ENCODE data around the gene COL11A2. TPM values are rescaled to one million over a fixed set of nuclear protein-coding genes. Genes with fewer than 3 reads are reported as not detected.

Gene COL11A2
- total RNA-seq, 1 experiment from 2014 or later, result 2.3 TPM

DNA sequence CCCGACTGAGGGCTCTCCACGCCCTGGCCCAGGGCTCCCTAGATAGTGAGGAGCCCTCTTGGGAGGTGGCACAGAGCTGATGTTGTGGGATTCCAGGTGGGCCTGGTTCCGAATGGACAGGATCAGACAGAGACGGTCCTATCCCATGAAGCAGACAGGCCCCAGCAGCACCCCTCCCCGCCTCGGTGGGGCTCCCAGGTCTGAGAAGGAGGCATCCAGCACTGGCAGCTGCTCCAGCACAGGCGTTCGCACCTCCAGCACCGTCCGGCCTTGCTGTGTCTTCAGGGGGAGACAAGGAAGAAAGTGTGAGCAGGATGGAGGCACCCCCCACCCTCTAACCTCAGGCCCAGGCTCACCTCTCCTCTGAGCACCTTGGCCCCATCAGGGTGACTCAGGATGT is 28.7 kb downstream of the COL11A2 start:
- no peak overlapping the region for H3K18ac ChIP-seq (ENCODE audit: insufficient read length, low read depth, low read length)
- no peaks in the 10 kb centered on the region for H3K9me3 ChIP-seq (ENCODE audit: control insufficient read depth, low read depth, low read length)
- no peak overlapping the region for H2AK5ac ChIP-seq (ENCODE audit: insufficient read length, low read length)
- TF ChIP-seq, protein P1, sequence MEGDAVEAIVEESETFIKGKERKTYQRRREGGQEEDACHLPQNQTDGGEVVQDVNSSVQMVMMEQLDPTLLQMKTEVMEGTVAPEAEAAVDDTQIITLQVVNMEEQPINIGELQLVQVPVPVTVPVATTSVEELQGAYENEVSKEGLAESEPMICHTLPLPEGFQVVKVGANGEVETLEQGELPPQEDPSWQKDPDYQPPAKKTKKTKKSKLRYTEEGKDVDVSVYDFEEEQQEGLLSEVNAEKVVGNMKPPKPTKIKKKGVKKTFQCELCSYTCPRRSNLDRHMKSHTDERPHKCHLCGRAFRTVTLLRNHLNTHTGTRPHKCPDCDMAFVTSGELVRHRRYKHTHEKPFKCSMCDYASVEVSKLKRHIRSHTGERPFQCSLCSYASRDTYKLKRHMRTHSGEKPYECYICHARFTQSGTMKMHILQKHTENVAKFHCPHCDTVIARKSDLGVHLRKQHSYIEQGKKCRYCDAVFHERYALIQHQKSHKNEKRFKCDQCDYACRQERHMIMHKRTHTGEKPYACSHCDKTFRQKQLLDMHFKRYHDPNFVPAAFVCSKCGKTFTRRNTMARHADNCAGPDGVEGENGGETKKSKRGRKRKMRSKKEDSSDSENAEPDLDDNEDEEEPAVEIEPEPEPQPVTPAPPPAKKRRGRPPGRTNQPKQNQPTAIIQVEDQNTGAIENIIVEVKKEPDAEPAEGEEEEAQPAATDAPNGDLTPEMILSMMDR (conservative IDR thresholded peaks at IDR 0.05), result no peak
- no peak overlapping the region for H3K27ac ChIP-seq (ENCODE audit: insufficient read length, low read depth, low read length)
- H2BK20ac ChIP-seq (ENCODE audit: low read depth, low read length, poor library complexity, severe bottlenecking), result no peak overlapping the region
- no peaks in the 10 kb centered on the region; the same call in 1 of the 2 replicates for H3K4me1 ChIP-seq (ENCODE audit: insufficient read depth, low read length)
- H3K4me2 ChIP-seq (ENCODE audit: insufficient read depth, insufficient read length, low read length), result no peak overlapping the region
- H3K27me3 ChIP-seq (ENCODE audit: insufficient read depth, low read length), result peaks cover 2% of the 10 kb centered on the region; the same call in 1 of the 2 replicates
- H3K79me2 ChIP-seq (ENCODE audit: insufficient read depth, low read length), result no peaks in the 10 kb centered on the region
- WGBS (ENCODE audit: extremely low coverage, insufficient read length, low lambda C conversion rate), result no CpG with 5 or more reads among the region's 10 CpGs
- H2BK5ac ChIP-seq (ENCODE audit: insufficient read length, low read length), result no peak overlapping the region
- H3K27ac Mint-ChIP-seq, result no peak overlapping the region
- peaks cover 3% of the 10 kb centered on the region for H4K20me1 ChIP-seq (ENCODE audit: control insufficient read depth, insufficient read depth, insufficient read length)
- H3K23me2 ChIP-seq (ENCODE audit: insufficient read length, low read depth, low read length, poor library complexity, severe bottlenecking), result peaks cover 5% of the 10 kb centered on the region
- H4K5ac ChIP-seq (ENCODE audit: insufficient read length, low read depth, low read length), result no peak overlapping the region
- DNase-seq, result no peak
- H4K91ac ChIP-seq (ENCODE audit: insufficient read length, low read depth, low read length), result no peak overlapping the region
- H2AFZ ChIP-seq (ENCODE audit: low read length), result no peak overlapping the region
- H3K4ac ChIP-seq (ENCODE audit: low read depth, low read length), result no peak overlapping the region
- no peak overlapping the region; a peak in 1 of 5 replicates for H3K4me3 Mint-ChIP-seq
- H3K36me3 Mint-ChIP-seq (ENCODE audit: insufficient read depth in 1 of 3, low read depth in 3 of 3), result no peaks in the 10 kb centered on the region
- H4K8ac ChIP-seq (replicated peaks; ENCODE audit: insufficient read length, low read depth, low read length), result no peak overlapping the region
- no peaks in the 10 kb centered on the region for H3K9me3 Mint-ChIP-seq
- no peak overlapping the region for H3K56ac ChIP-seq (ENCODE audit: insufficient read length, low read depth, low read length)
- no peaks in the 10 kb centered on the region for H3K79me1 ChIP-seq (ENCODE audit: insufficient read depth, low read depth, low read length, poor library complexity, severe bottlenecking)
- no peak overlapping the region for H3K14ac ChIP-seq (ENCODE audit: insufficient read depth, low read length)
- peaks cover 33% of the 10 kb centered on the region for H3K27me3 Mint-ChIP-seq (ENCODE audit: low read depth)
- no peak overlapping the region for H3K23ac ChIP-seq (ENCODE audit: insufficient read length, low read depth, low read length)
- peaks cover 23 to 30% of the 10 kb centered on the region in 2 experiments for H3K4me1 Mint-ChIP-seq
- no peak overlapping the region for H2BK12ac ChIP-seq (ENCODE audit: insufficient read length, low read depth, low read length)
- H2BK15ac ChIP-seq (ENCODE audit: low read depth, low read length), result no peak overlapping the region
- no peak overlapping the region for H3T11ph ChIP-seq (ENCODE audit: low read length)
- H2BK120ac ChIP-seq (ENCODE audit: low read depth, low read length, poor library complexity, severe bottlenecking), result no peak overlapping the region
- no peak overlapping the region for H3K9ac ChIP-seq (ENCODE audit: extremely low read depth, insufficient read length, low read length)
